SW 1271 (cell line): ENCODE data around the gene APOA1.

Experiments
- DNase-seq, 2 experiments: peaks; one replicate each; lab custom pipeline; 2025; lab: John Stamatoyannopoulos, UW

APOA1 gene

GRCh38 chr11:116837231-116838091, at the start of gene APOA1:
APOA1 (minus strand) TSS chr11:116837622; CDS start chr11:116837387, 235 bp downstream.
- DNase-seq, result no peak

GRCh38 chr11:116885951-116886655, 48.7 kb upstream of the APOA1 start:
- no peak for DNase-seq

- DNase-seq, result no peak
Observed at GRCh38 chr11:116882386-116882785, 45.0 kb upstream of the APOA1 start.

- DNase-seq, result no peak
Observed at GRCh38 chr11:116881143-116881542, 43.7 kb upstream of the APOA1 start.

GRCh38 chr11:116879800-116880625, 42.6 kb upstream of the APOA1 start:
- DNase-seq, result peak in 1 of 2 experiments; percentile 50

GRCh38 chr11:116876656-116877055, 39.2 kb upstream of the APOA1 start:
- no peak for DNase-seq

GRCh38 chr11:116875194-116875593, 37.8 kb upstream of the APOA1 start:
- no peak for DNase-seq

- no peak for DNase-seq
Observed at GRCh38 chr11:116874251-116874650, 36.8 kb upstream of the APOA1 start.

- DNase-seq, result no peak
Observed at GRCh38 chr11:116873381-116873780, 36.0 kb upstream of the APOA1 start.

GRCh38 chr11:116871248-116871647, 33.8 kb upstream of the APOA1 start:
- peak in 1 of 2 experiments; percentile 7 for DNase-seq

GRCh38 chr11:116870054-116870453, 32.6 kb upstream of the APOA1 start:
- DNase-seq, result no peak

GRCh38 chr11:116869610-116870009, 32.2 kb upstream of the APOA1 start:
- no peak for DNase-seq

GRCh38 chr11:116868066-116868465, 30.6 kb upstream of the APOA1 start:
- DNase-seq, result no peak

- no peak for DNase-seq
Observed at GRCh38 chr11:116867619-116868018, 30.2 kb upstream of the APOA1 start.

GRCh38 chr11:116866804-116867455, 29.5 kb upstream of the APOA1 start:
- no peak for DNase-seq

GRCh38 chr11:116865696-116866095, 28.3 kb upstream of the APOA1 start:
- no peak for DNase-seq

- no peak for DNase-seq
Observed at GRCh38 chr11:116864531-116864930, 27.1 kb upstream of the APOA1 start.

GRCh38 chr11:116862951-116863350, 25.5 kb upstream of the APOA1 start:
- DNase-seq, result no peak

GRCh38 chr11:116862185-116862584, 24.8 kb upstream of the APOA1 start:
- DNase-seq, result no peak

- DNase-seq, result no peak
Observed at GRCh38 chr11:116861539-116861938, 24.1 kb upstream of the APOA1 start.

GRCh38 chr11:116860303-116860702, 22.9 kb upstream of the APOA1 start:
- DNase-seq, result no peak

GRCh38 chr11:116859175-116859574, 21.8 kb upstream of the APOA1 start:
- DNase-seq, result no peak
